IMR-90 (cell line): ENCODE data around the gene ACAD11. TPM values are rescaled to one million over a fixed set of nuclear protein-coding genes. Genes with fewer than 3 reads are reported as not detected.

Experiments used
- ATAC-seq: fragments of 200-7000 bp; cut with Tn5 transposase; 2 replicates; pipeline ENCODE4 v1.9.1; 2020; ENCODE audit warnings: low read depth, mild to moderate bottlenecking, moderate library complexity
- BruUV-seq: library from RNA; stranded (reverse); fragments of 400-500 nt; replicated peaks from 2 replicates; lab custom pipeline; 2021; lab: Mats Ljungman, UMichigan
- CTCF ChIA-PET: fragments of 300-600 bp; formaldehyde crosslinking; extraction: SDS; loops from one replicate; lab custom pipeline; 2021; ENCODE audit warnings: antibody characterized with exemption; lab: Yijun Ruan, JAX
- POLR2A ChIA-PET: fragments of 300-600 bp; sonication (Branson Sonifier 250); formaldehyde crosslinking; loops from one replicate; lab custom pipeline; 2022; ENCODE audit warnings: antibody characterized with exemption; ENCODE audit not compliant: unreplicated experiment; lab: Charles Lee
- DNase-seq: peaks from one replicate; pipeline ENCODE4 v3.0.0; 2013
- H2AFZ ChIP-seq: replicated peaks from 2 replicates; pipeline ENCODE3; 2013; ENCODE audit warnings: low read length, mild to moderate bottlenecking; ENCODE audit not compliant: poor library complexity
- H2AK5ac ChIP-seq: 2 replicates; pipeline ENCODE4 v1.6.1; 2013; ENCODE audit warnings: low read depth, low read length, inconsistent platforms
- H2AK9ac ChIP-seq: replicated peaks from 2 replicates; pipeline ENCODE3; 2013; ENCODE audit warnings: mild to moderate bottlenecking, low read depth, low read length, moderate library complexity; ENCODE audit not compliant: poor library complexity
- H2BK120ac ChIP-seq: 2 replicates; pipeline ENCODE4 v1.6.1; 2013; ENCODE audit warnings: low read depth, low read length, inconsistent platforms
- H2BK15ac ChIP-seq: 3 replicates; pipeline ENCODE4 v1.6.1; 2013; ENCODE audit warnings: low read depth, low read length, inconsistent platforms
- H2BK20ac ChIP-seq: 2 replicates; pipeline ENCODE4 v1.6.1; 2013; ENCODE audit warnings: low read depth, mild to moderate bottlenecking, inconsistent platforms, low read length, moderate library complexity
- H2BK5ac ChIP-seq: 2 replicates; pipeline ENCODE4 v1.6.1; 2013; ENCODE audit warnings: mild to moderate bottlenecking, low read depth, low read length, inconsistent platforms; ENCODE audit not compliant: poor library complexity, severe bottlenecking
- H3K14ac ChIP-seq: replicated peaks from 2 replicates; pipeline ENCODE4 v1.6.1; 2013; ENCODE audit warnings: low read depth, low read length, inconsistent platforms
- H3K18ac ChIP-seq: 2 replicates; pipeline ENCODE4 v1.6.1; 2013; ENCODE audit warnings: low read depth, low read length, control low read depth
- H3K23ac ChIP-seq: 2 replicates; pipeline ENCODE4 v1.6.1; 2013; ENCODE audit warnings: low read depth, low read length, inconsistent platforms
- H3K27ac ChIP-seq: 2 replicates; pipeline ENCODE4 v1.5.1; 2013; ENCODE audit warnings: mild to moderate bottlenecking, control low read depth, low read length; ENCODE audit not compliant: insufficient read depth
- H3K27me3 ChIP-seq: 2 replicates; pipeline ENCODE4 v1.6.1; 2013; ENCODE audit warnings: low read length; ENCODE audit not compliant: control insufficient read depth, insufficient read depth
- H3K36me3 ChIP-seq: 2 replicates; pipeline ENCODE4 v1.6.1; 2013; ENCODE audit warnings: low read length, mixed read lengths; ENCODE audit not compliant: control insufficient read depth, insufficient read depth
- H3K4ac ChIP-seq: 2 replicates; pipeline ENCODE4 v1.6.1; 2013; ENCODE audit warnings: low read depth, low read length, inconsistent platforms
- H3K4me1 ChIP-seq: 2 replicates; pipeline ENCODE4 v1.6.1; 2013; ENCODE audit warnings: low read length, mixed read lengths; ENCODE audit not compliant: control insufficient read depth, insufficient read depth
- H3K4me2 ChIP-seq: 2 replicates; pipeline ENCODE4 v1.6.1; 2013; ENCODE audit warnings: low read depth, mild to moderate bottlenecking, control low read depth, low read length, moderate library complexity
- H3K4me3 ChIP-seq: 2 replicates; pipeline ENCODE4 v1.5.1; 2013; ENCODE audit warnings: low read depth, mild to moderate bottlenecking, control low read depth, low read length, moderate library complexity; ENCODE audit not compliant: insufficient read depth
- H3K56ac ChIP-seq: 2 replicates; pipeline ENCODE4 v1.6.1; 2013; ENCODE audit warnings: low read length, inconsistent platforms; ENCODE audit not compliant: insufficient read depth; ENCODE audit errors: extremely low read depth
- H3K79me1 ChIP-seq, 2 experiments: 2 replicates each; pipeline ENCODE4 v1.6.1; 2013; ENCODE audit warnings: low read length in 2 of 2, inconsistent platforms in 1 of 2, low read depth in 1 of 2
- H3K9ac ChIP-seq: 2 replicates; pipeline ENCODE4 v1.6.1; 2013; ENCODE audit warnings: low read depth, low read length, control low read depth
- H3K9me1 ChIP-seq: 2 replicates; pipeline ENCODE4 v1.6.1; 2013; ENCODE audit warnings: low read length, inconsistent platforms; ENCODE audit not compliant: insufficient read depth
- H3K9me3 ChIP-seq: 2 replicates; pipeline ENCODE4 v1.6.1; 2013; ENCODE audit warnings: low read length; ENCODE audit not compliant: control insufficient read depth, insufficient read depth
- H4K20me1 ChIP-seq: 2 replicates; pipeline ENCODE4 v1.6.1; 2013; ENCODE audit warnings: low read length, inconsistent platforms; ENCODE audit not compliant: insufficient read depth
- H4K5ac ChIP-seq: 2 replicates; pipeline ENCODE4 v1.6.1; 2013; ENCODE audit warnings: mild to moderate bottlenecking, low read depth, low read length, control low read depth
- H4K8ac ChIP-seq, 2 experiments: 2 replicates each; pipeline ENCODE4 v1.6.1; 2013; ENCODE audit warnings: low read depth in 2 of 2, low read length in 2 of 2, control low read depth in 1 of 2, inconsistent platforms in 1 of 2
- H4K91ac ChIP-seq: 2 replicates; pipeline ENCODE4 v1.6.1; 2013; ENCODE audit warnings: low read depth, low read length, inconsistent platforms; ENCODE audit not compliant: insufficient read depth
- BHLHE40 ChIP-seq: fragments of 150-350 bp; IDR thresholded peaks from 2 replicates; pipeline ENCODE4 v1.6.1; 2016; ENCODE audit warnings: mild to moderate bottlenecking, low read depth, low read length
- CEBPB ChIP-seq: IDR thresholded peaks from 2 replicates; pipeline ENCODE4 v1.6.1; 2012; ENCODE audit warnings: low read depth, low read length, improper control_type of control experiment
- CHD1 ChIP-seq: IDR thresholded peaks from 2 replicates; pipeline ENCODE4 v1.6.1; 2012; ENCODE audit warnings: low read depth, low read length, improper control_type of control experiment
- CTCF ChIP-seq: conservative IDR thresholded peaks from 2 replicates; pipeline ENCODE4 v1.5.1; 2012; ENCODE audit warnings: mild to moderate bottlenecking, low read depth, low read length, improper control_type of control experiment
- FOS ChIP-seq: fragments of 150-350 bp; IDR thresholded peaks from 2 replicates; pipeline ENCODE4 v1.6.1; 2016; ENCODE audit warnings: low read depth, low read length
- MAFK ChIP-seq: IDR thresholded peaks from 2 replicates; pipeline ENCODE4 v1.6.1; 2012; ENCODE audit warnings: low read depth, low read length, improper control_type of control experiment
- MAZ ChIP-seq: IDR thresholded peaks from 2 replicates; pipeline ENCODE4 v1.6.1; 2012; ENCODE audit warnings: low read depth, mild to moderate bottlenecking, low read length, improper control_type of control experiment, moderate library complexity, borderline replicate concordance
- MXI1 ChIP-seq: IDR thresholded peaks from 2 replicates; pipeline ENCODE4 v1.6.1; 2012; ENCODE audit warnings: low read depth, mild to moderate bottlenecking, low read length, moderate library complexity, borderline replicate concordance
- NFE2L2 ChIP-seq: fragments of 150-350 bp; IDR thresholded peaks from 2 replicates; pipeline ENCODE4 v1.6.1; 2016; ENCODE audit warnings: low read depth, mild to moderate bottlenecking, low read length
- POLR2A ChIP-seq: IDR thresholded peaks from 2 replicates; pipeline ENCODE4 v1.6.1; 2012; ENCODE audit warnings: mild to moderate bottlenecking, low read depth, low read length
- RAD21 ChIP-seq: IDR thresholded peaks from 2 replicates; pipeline ENCODE4 v1.6.1; 2012; ENCODE audit warnings: low read length, improper control_type of control experiment
- RCOR1 ChIP-seq: IDR thresholded peaks from 2 replicates; pipeline ENCODE4 v1.6.1; 2012; ENCODE audit warnings: mild to moderate bottlenecking, low read length, improper control_type of control experiment; ENCODE audit not compliant: insufficient replicate concordance
- RFX5 ChIP-seq: IDR thresholded peaks from 2 replicates; pipeline ENCODE4 v1.8.0; 2012; ENCODE audit warnings: low read depth, mild to moderate bottlenecking, low read length, moderate library complexity
- SMC3 ChIP-seq: fragments of 150-350 bp; IDR thresholded peaks from 2 replicates; pipeline ENCODE4 v1.6.1; 2016; ENCODE audit warnings: low read depth, mild to moderate bottlenecking, antibody characterized with exemption, low read length, moderate library complexity
- USF2 ChIP-seq: fragments of 150-350 bp; IDR thresholded peaks from 2 replicates; pipeline ENCODE4 v1.6.1; 2017; ENCODE audit warnings: mild to moderate bottlenecking, antibody characterized with exemption, low read length, low read depth
- WGBS, 2 experiments: methylation state at CpG; one replicate each; pipeline versions ENCODE4 v1.1.5 to v1.1.7; 2013; ENCODE audit warnings: missing lambda C conversion rate in 2 of 2; ENCODE audit not compliant: insufficient read length in 1 of 2; ENCODE audit errors: extremely low coverage in 2 of 2; 5-methylcytosine and 5-hydroxymethylcytosine counted together
- dilution Hi-C: fragments of 300-500 bp; cut with HindIII; formaldehyde crosslinking; loops from one replicate; pipeline ENCODE4 v1.14.3; 2018; ENCODE audit warnings: low sequenced_read_pairs; ENCODE audit not compliant: unreplicated experiment
- in situ Hi-C: fragments of 300-500 bp; cut with MboI; formaldehyde crosslinking; loops from 3 replicates; pipeline ENCODE4 v1.14.3; 2019; ENCODE audit warnings: low sequenced_read_pairs, inconsistent platforms, mixed read lengths
- intact Hi-C: fragments of 100-400 bp; cut with micrococcal nuclease; formaldehyde crosslinking; loops from 2 replicates; pipeline ENCODE4 v1.10.0; 2022
- polyA plus RNA-seq, 3 experiments: library from polyadenylated mRNA; depleted of rRNA; stranded (reverse); fragments of >200 nt; gene quantifications; 2 replicates each; pipeline ENCODE4 v1.2.3, GENCODE V29; 2012; ENCODE audit warnings: low replicate concordance in 1 of 3
- total RNA-seq: library from RNA; depleted of rRNA; stranded (reverse); fragments of >200 nt; gene quantifications from 2 replicates; pipeline ENCODE4 v1.2.3, GENCODE V29; 2012
- TF ChIP-seq, protein P1 (sequence below): fragments of 150-350 bp; IDR thresholded peaks from 2 replicates; pipeline ENCODE4 v1.6.1; 2016; ENCODE audit warnings: low read depth, mild to moderate bottlenecking, low read length, moderate library complexity, borderline replicate concordance

The ACAD11 gene
- total and polyA plus RNA-seq, 2 of the 4 experiments (the other 2 are of a cell fraction) = 16.0 to 18.8 TPM

- Histone ChIP-seq H4K20me1 (no peaks in the 10 kb centered on the region), H3K18ac (no peak overlapping the region), H2BK5ac (no peak overlapping the region), H3K4ac (no peak overlapping the region), H4K91ac (no peak overlapping the region), H3K9ac (no peak overlapping the region), H3K79me1 (peaks cover 11 to 33% of the 10 kb centered on the region in 2 experiments), H2AFZ (no peak overlapping the region), H3K4me3 (no peak overlapping the region), H4K5ac (no peak overlapping the region), H3K4me2 (no peak overlapping the region), H3K27me3 (no peaks in the 10 kb centered on the region), H4K8ac (no peak overlapping the region), H3K27ac (no peak overlapping the region), H3K36me3 (peaks cover 2% of the 10 kb centered on the region), H2AK5ac (no peak overlapping the region), H3K56ac (no peak overlapping the region), H3K9me3 (no peaks in the 10 kb centered on the region), H3K4me1 (peaks cover 3% of the 10 kb centered on the region; the same call in 1 of the 2 replicates), H3K14ac (no peak overlapping the region), H2BK15ac (no peak overlapping the region), H2BK120ac (no peak overlapping the region), H3K9me1 (0 out of 2 replicates have a peak, but pooled peaks cover 5% of the 10 kb centered on the region), H3K23ac (no peak overlapping the region), H2AK9ac (no peak overlapping the region), H2BK20ac (no peak overlapping the region)
- ChIA-PET CTCF (interaction anchor here (1.3 kb wide), 1 partner anchor 13 kb away, joined by 3 read pairs; no protein-coding TSS in a partner anchor), POLR2A (no interaction called here)
- in situ Hi-C loops = no loop called here
- WGBS, 2 experiments = no CpG with 5 or more reads among the region's 5 CpGs
- TF ChIP-seq, protein P1, sequence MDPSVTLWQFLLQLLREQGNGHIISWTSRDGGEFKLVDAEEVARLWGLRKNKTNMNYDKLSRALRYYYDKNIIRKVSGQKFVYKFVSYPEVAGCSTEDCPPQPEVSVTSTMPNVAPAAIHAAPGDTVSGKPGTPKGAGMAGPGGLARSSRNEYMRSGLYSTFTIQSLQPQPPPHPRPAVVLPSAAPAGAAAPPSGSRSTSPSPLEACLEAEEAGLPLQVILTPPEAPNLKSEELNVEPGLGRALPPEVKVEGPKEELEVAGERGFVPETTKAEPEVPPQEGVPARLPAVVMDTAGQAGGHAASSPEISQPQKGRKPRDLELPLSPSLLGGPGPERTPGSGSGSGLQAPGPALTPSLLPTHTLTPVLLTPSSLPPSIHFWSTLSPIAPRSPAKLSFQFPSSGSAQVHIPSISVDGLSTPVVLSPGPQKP = no peak
- TF ChIP-seq USF2 (no peak), SMC3 (no peak), NFE2L2 (no peak), CHD1 (no peak), BHLHE40 (no peak), MAFK (no peak), MAZ (no peak), CTCF (no peak), FOS (no peak), RCOR1 (no peak), RAD21 (no peak), POLR2A (no peak), MXI1 (no peak), CEBPB (no peak), RFX5 (no peak)
- no TSS peak for BruUV-seq
- intact Hi-C loops = loop anchor here (5.0 kb wide), 1 partner anchor 117 kb away; no protein-coding TSS in a partner anchor
- dilution Hi-C loops = no loop called here
- ATAC-seq (no peak), DNase-seq (no peak)
Observed at GRCh38 chr3:132654721-132655120, 4.9 kb downstream of the ACAD11 start.
